ENCODE results near the gene OR13C9.
"Not testable (repeated sequence)": the region's sequence is repeated elsewhere in the genome, so short reads cannot be mapped to it uniquely, and the experiment has no call there.

OR13C9 gene, protein sequence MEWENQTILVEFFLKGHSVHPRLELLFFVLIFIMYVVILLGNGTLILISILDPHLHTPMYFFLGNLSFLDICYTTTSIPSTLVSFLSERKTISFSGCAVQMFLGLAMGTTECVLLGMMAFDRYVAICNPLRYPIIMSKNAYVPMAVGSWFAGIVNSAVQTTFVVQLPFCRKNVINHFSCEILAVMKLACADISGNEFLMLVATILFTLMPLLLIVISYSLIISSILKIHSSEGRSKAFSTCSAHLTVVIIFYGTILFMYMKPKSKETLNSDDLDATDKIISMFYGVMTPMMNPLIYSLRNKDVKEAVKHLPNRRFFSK

DNA sequence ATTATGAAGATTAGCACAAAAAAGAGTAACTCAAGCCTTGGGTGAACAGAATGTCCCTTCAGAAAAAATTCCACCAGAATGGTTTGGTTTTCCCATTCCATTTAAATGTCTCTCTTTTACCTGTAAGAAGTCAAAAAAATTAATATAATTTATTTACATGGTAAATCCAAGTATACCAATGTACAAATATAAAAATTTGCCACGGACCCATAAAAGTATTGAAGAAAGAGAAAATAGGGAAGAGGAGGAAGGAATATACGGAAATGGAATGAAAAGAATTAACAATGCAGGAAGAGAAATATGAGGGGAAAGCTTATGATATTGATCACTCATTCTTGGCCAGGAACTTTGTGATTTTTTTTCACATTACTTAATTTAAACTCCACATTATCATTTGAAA is at the start of gene OR13C9:
Gene OR13C9 (minus strand): TSS at position 101 of the 400 bp plus-strand sequence. CDS start 0 bp downstream, at position 101.
- no peak for DNase-seq

- DNase-seq, result no peak
These were observed 40.6 kb upstream of the OR13C9 start for GRCh38 chr9:104658496-104659195.

DNA sequence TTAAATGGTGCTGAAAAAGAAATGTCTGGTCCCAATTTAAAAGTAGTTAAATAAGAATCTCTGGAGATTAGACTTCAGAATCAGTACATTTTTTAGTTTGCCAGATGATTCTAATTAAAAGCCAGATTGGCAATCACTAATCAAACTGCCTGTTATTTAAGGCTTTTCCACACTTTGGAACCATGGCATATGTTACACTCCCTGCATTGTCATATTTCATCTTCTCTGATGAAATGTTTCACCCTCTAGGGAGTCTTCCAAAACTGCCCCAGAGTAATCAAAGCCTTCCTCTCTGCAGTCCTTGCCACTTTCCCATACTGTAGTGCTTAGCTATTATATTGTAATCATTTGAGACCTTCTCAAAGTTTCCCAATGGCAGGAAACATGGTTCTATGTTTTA is 17.5 kb upstream of the OR13C9 start:
- DNase-seq, result no peak

GRCh38 chr9:104633976-104634520 is 16.0 kb upstream of the OR13C9 start:
- DNase-seq, result no peak

DNA sequence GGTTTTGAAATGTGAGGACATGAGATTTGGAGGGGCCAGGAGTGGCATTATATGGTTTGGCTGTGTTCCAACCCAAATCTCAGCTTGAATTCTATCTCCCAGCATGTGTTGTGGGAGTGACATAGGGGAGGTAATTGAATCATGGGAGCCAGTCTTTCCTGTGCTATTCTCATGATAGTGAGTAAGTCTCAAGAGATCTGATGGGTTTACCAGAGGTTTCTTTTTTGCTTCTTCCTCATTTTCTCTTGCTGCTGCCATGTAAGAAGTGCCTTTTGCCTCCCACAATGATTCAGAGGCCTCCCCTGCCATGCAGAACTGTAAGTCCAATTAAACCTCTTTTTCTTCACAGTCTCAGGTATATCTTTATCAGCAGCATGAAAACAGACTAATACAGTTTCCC is 8.0 kb upstream of the OR13C9 start:
- not testable (repeated sequence) for DNase-seq

GRCh38 chr9:104617418-104617817 is 586 bp downstream of the OR13C9 start:
- no peak for DNase-seq

DNA sequence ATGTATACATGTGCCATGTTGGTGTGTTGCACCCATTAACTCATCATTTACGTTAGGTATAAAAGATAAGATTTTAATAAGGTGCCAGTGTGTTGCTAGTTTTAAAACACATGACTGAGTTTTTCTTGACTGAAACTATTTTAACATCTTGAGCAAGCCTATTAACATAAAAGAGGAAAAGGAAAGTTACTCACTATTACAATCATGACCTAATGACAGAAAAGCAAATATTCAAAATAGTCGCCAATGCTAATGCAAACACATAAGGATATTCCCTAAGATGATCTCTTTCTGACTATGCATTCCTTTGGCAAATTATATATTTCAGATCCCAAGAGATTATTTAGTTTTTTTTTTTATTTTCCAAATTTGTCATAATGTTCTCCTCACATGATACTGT is 6.8 kb downstream of the OR13C9 start:
- no peak for DNase-seq

GRCh38 chr9:104608336-104608735 is 9.7 kb downstream of the OR13C9 start:
- no peak for DNase-seq

GRCh38 chr9:104606152-104606551 is 11.9 kb downstream of the OR13C9 start:
- DNase-seq, result no peak

GRCh38 chr9:104605527-104605926 is 12.5 kb downstream of the OR13C9 start, which contains the start of gene OR13C2:
OR13C2 (minus strand) TSS chr9:104605627; CDS start chr9:104605627, 0 bp downstream.
- DNase-seq, result not testable (repeated sequence)

DNA sequence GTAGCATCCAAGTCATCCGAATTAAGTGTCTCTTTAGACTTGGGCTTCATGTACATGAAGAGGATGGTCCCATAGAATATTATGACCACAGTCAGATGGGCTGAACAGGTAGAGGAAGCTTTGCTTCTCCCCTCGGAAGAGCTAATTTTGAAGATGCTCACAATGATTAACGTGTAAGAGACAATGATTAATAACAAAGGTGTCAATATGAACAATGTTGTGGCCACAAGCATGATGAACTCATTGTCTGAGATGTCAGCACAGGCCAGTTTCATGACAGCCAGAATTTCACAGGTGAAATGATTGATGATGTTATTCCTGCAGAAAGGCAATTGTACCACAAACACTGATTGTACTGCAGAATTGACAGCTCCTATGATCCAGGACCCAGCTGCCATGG is 13.2 kb downstream of the OR13C9 start:
- DNase-seq, result no peak

DNA sequence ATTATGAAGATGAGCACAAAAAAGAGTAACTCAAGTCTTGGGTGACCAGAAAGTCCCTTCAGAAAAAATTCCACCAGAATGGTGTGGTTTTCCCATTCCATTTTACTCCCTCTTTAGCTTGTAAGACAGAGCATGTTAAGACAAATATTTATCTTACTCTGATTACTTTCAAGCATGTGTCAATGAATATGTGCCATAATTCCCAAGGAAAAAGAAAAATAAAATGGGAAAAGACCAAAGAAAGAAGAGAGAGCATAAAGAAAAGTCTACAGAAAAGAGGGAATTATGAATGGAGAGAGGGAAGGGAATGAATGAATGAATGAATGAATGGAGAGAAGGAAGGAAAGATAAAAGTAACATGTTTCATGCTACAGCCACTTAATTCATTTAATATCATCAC is 18.7 kb downstream of the OR13C9 start, which contains the start of gene OR13C5:
Gene OR13C5 (minus strand): TSS at position 101 of the 400 bp plus-strand sequence. CDS start 0 bp downstream, at position 101.
- DNase-seq, result not testable (repeated sequence)

GRCh38 chr9:104598749-104599148 is 19.3 kb downstream of the OR13C9 start:
- not testable (repeated sequence) for DNase-seq

DNA sequence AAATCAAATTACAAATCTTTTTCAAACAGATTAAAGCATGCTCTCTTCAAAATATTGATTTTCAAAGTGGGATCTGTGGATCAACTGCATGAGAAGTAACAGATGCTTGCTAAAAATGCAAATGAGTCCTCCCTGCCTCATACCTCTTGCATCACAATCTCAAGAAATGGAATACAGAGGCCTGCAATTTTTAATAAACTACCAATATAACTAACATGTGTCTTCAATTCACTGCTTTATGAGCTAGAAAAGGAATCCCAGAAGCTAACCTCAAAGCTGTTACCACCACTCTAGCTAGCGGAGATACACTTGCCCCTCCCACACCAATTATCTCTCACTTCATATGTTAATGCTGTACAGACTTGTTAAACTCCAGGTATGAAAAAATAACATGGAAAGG is 28.4 kb downstream of the OR13C9 start:
- DNase-seq, result no peak

DNA sequence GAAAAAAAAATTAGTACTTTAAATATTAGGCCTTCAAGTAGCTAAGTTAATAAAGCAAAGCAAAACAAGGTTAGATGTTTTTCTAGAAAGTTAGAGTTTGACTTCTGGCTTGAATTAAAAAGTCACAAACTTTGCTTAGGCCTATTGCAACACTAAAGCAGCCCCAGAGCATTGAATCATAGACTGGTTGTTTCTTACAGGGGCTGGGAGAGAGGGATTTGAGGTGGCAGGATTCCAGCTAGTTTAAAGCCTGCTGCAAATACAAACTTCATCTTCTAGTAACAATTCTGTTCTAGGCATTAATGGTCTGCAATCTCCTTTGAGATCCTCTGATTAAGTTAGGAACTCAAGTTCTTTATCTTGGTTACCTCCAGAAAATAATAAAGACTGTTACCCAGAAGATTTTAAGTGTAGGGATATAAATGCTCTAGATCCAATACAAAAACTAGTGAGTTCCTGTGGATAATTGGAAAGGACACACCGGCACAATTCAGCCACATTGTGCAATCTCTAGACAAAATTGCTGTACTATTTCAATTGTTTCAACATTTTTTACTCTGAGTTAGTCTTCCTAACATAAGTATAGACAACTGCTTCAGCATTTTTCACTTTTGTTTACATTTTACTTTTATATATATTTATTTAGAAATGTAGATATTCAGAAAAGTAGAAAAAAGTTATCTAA is 31.4 kb downstream of the OR13C9 start:
- no peak for DNase-seq

DNA sequence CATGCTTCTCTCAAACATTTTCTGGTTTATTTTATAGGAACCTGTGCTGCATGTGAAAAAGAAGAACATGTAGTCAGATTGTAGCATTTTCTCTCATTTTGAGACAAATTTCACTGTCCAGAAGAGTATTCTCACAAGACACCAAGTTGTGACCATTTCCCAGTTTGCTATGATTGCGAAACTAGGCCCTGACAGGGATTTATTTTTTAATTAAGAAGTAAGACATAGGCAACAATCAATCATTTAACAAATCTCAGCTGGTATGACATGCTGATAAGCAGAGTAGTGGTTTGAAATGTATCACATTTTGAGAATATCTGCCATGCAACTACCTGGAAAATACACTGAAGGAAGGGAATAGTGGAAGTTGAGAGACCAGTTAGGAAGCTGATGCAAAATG is 37.4 kb downstream of the OR13C9 start:
- no peak for DNase-seq

DNA sequence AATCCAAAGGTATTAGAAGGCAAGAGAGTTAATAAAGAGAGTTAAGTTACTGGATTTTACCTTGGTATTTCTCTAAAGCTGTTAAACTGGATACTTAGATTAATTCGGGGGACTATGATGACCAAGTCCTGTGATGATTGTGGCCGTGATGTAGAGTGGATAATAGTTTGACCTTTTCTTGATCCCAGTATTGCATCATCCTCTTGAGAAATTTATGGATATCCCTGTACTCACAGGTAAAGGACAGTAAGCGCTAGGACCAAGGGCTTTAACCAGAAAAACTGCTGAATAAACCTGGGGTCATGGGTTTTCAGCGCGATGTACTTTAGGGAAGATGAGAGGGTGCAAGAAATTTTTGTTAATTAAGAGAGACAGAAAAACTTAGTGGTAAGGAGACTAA is 40.7 kb downstream of the OR13C9 start:
- DNase-seq, result no peak

DNA sequence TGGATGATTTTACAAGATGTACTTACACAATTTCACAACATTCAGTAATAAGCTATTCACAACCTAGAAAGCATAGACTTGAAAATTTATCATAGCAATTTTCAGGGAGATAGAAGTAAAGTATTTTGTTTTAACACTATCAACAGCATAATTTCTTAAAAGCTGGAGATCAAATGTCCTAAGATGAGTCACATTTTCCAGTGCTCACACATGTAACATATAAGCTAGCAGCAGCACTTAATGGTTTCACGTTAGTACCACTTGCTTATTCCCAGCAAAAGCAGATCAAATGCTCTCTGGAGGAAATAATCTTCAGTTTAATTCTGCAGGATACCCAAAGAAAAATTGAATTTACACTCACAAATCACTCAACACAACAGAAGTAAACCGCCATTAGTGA is 42.5 kb downstream of the OR13C9 start:
- DNase-seq, result no peak

DNA sequence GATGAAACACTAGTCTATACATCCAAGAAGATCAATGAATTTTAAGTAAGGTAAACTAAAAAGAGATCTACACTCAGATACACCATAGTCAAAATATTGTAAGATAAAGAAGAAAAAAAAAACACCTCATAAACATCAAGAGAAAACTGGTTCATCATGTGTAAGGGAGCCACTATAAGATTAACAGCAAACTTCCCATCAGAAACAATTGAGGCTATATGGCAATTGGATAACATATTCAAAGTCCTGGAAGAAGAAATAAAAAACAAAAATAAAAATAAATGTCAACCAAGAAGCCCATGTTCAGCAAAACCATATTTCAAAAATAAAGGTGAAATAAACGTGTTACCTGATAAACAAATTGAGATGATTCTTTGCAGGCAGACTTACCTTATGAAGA is 45.4 kb downstream of the OR13C9 start:
- no peak for DNase-seq

- DNase-seq, result no peak
These were observed 49.1 kb downstream of the OR13C9 start, which contains the start of gene OR13C8 for GRCh38 chr9:104568868-104569267. OR13C8 (plus strand) TSS chr9:104569168; CDS start chr9:104569168, 0 bp downstream.
